Gastrocnemius medialis (tissue), 4 donors: ENCODE data around the gene RSPRY1. TPM values are rescaled to one million over a fixed set of nuclear protein-coding genes. Genes with fewer than 3 reads are reported as not detected.

Source experiments
- ATAC-seq, 2 donors: fragments of 150-250 bp; one replicate each; pipeline ENCODE4 v1.9.1; 2016
- DNase-seq, 2 donors: peaks; one replicate each; pipeline ENCODE4 v3.0.0-alpha.2; 2019
- H3K27ac ChIP-seq, 4 donors: fragments of 200-600 bp; sonication (generic); 1 replicate in 1 of 4; 2 replicates in 3 of 4; pipeline ENCODE4 v1.5.1; 2016 to 2018; ENCODE audit warnings: mild to moderate bottlenecking in 2 of 4, moderate library complexity in 1 of 4
- H3K27me3 ChIP-seq, 3 donors: fragments of 200-600 bp; sonication (generic) in 2 of 3; 1 replicate in 1 of 3; 2 replicates in 2 of 3; pipeline versions ENCODE4 v1.5.1 to v1.6.0; 2016 to 2019; ENCODE audit warnings: mild to moderate bottlenecking in 1 of 3, moderate library complexity in 1 of 3
- H3K36me3 ChIP-seq, 2 donors: fragments of 200-600 bp; sonication (generic) in 1 of 2; one replicate each; pipeline ENCODE4 v1.5.1; 2017 to 2018
- H3K4me1 ChIP-seq, 2 donors: fragments of 200-600 bp; sonication (generic) in 1 of 2; one replicate each; pipeline ENCODE4 v1.5.1; 2016 to 2017; ENCODE audit warnings: mild to moderate bottlenecking in 2 of 2
- H3K4me3 ChIP-seq, 4 donors: fragments of 200-600 bp; sonication (generic) in 3 of 4; 1 replicate in 1 of 4; 2 replicates in 3 of 4; pipeline ENCODE4 v1.5.1; 2016 to 2019; ENCODE audit warnings: mild to moderate bottlenecking in 2 of 4
- H3K9me3 ChIP-seq, 3 donors: fragments of 200-600 bp; sonication (generic) in 2 of 3; 1 replicate in 1 of 3; 2 replicates in 2 of 3; pipeline ENCODE4 v1.5.1; 2016 to 2019
- CTCF ChIP-seq, 5 experiments: fragments of 450-650 bp in 3 of 5; fragments of 200-600 bp in 2 of 5; sonication (generic) in 2 of 5; IDR thresholded peaks in 4 of 5; conservative IDR thresholded peaks in 1 of 5; 1 replicate in 4 of 5; 2 replicates in 1 of 5; pipeline ENCODE4 v1.5.1; 2016 to 2019; ENCODE audit warnings: antibody characterized with exemption in 5 of 5, mild to moderate bottlenecking in 3 of 5, moderate library complexity in 3 of 5
- POLR2A ChIP-seq, 2 donors: fragments of 450-650 bp; IDR thresholded peaks; one replicate each; pipeline ENCODE4 v1.6.1; 2017; ENCODE audit warnings: antibody characterized with exemption in 2 of 2, mild to moderate bottlenecking in 2 of 2, moderate library complexity in 2 of 2
- in situ Hi-C, 4 donors: fragments of 200-750 bp; cut with MboI; loops; one replicate each; pipeline versions ENCODE4 v1.15.0 to v1.8.0; 2017; ENCODE audit warnings: low sequenced_read_pairs in 4 of 4
- intact Hi-C: fragments of 100-400 bp; cut with DNase I; formaldehyde crosslinking; loops from one replicate; pipeline ENCODE4 v1.15.1; 2023; ENCODE audit warnings: low total_unique reads
- total RNA-seq, 4 donors: library from RNA; depleted of rRNA; stranded (reverse); fragments of >200 nt; gene quantifications; one replicate each; pipeline versions ENCODE4 v1.1.0 to v1.2.3, GENCODE V29; 2016

Gene RSPRY1
- total RNA-seq, 4 donors from 2014 or later, result 15.4 to 24.1 (median 20.7) TPM

- DNase-seq (no peak), ATAC-seq (no peak)
- intact Hi-C loops, result no loop called here
- TF ChIP-seq POLR2A (IDR thresholded peaks at IDR 0.05), result no peak
- TF ChIP-seq CTCF (IDR thresholded peaks at IDR 0.05 in 4 of 5, conservative IDR thresholded peaks at IDR 0.05 in 1 of 5), result no peak
- Histone ChIP-seq H3K27me3 (no peaks in the 10 kb centered on the region), H3K27ac (peak overlapping the region in 3 of 4 donors; percentile 2 to 23 (median 19)), H3K36me3 (peaks cover 0 to 16% of the 10 kb centered on the region in 2 donors), H3K4me1 (peaks cover 15 to 27% of the 10 kb centered on the region in 2 donors), H3K9me3 (no peaks in the 10 kb centered on the region), H3K4me3 (no peak overlapping the region)
- in situ Hi-C loops, result no loop called here
Observed at GRCh38 chr16:57148481-57148880, 37.6 kb upstream of the RSPRY1 start.

- Histone ChIP-seq H3K27me3 (no peaks in the 10 kb centered on the region), H3K36me3 (peaks cover 0 to 25% of the 10 kb centered on the region in 2 donors), H3K27ac (peak overlapping the region in 1 of 4 donors; percentile 19), H3K9me3 (no peaks in the 10 kb centered on the region), H3K4me3 (no peak overlapping the region), H3K4me1 (peaks cover 15 to 24% of the 10 kb centered on the region in 2 donors)
- intact Hi-C loops, result no loop called here
- TF ChIP-seq CTCF (IDR thresholded peaks at IDR 0.05 in 4 of 5, conservative IDR thresholded peaks at IDR 0.05 in 1 of 5), result no peak
- in situ Hi-C loops, result no loop called here
- no peak for DNase-seq
- no peak for ATAC-seq
Observed at GRCh38 chr16:57149391-57149790, 36.7 kb upstream of the RSPRY1 start.

- H3K27me3 ChIP-seq, result no peaks in the 10 kb centered on the region
- in situ Hi-C loops (no loop called here), intact Hi-C loops (no loop called here)
- ATAC-seq, result no peak
- H3K4me1 ChIP-seq, result peaks cover 15 to 24% of the 10 kb centered on the region in 2 donors
- H3K27ac ChIP-seq, result no peak overlapping the region
- no peak overlapping the region for H3K4me3 ChIP-seq
- peaks cover 0 to 29% of the 10 kb centered on the region in 2 donors for H3K36me3 ChIP-seq
- no peaks in the 10 kb centered on the region for H3K9me3 ChIP-seq
- no peak for DNase-seq
- no peak for TF ChIP-seq POLR2A (IDR thresholded peaks at IDR 0.05)
- no peak for TF ChIP-seq CTCF (IDR thresholded peaks at IDR 0.05 in 4 of 5, conservative IDR thresholded peaks at IDR 0.05 in 1 of 5)
Observed at GRCh38 chr16:57150682-57151330, 35.3 kb upstream of the RSPRY1 start.

GRCh38 chr16:57151369-57151768, 34.8 kb upstream of the RSPRY1 start:
- ATAC-seq (no peak), DNase-seq (no peak)
- Histone ChIP-seq H3K36me3 (peaks cover 0 to 34% of the 10 kb centered on the region in 2 donors), H3K4me1 (peaks cover 15 to 24% of the 10 kb centered on the region in 2 donors), H3K27me3 (no peaks in the 10 kb centered on the region), H3K9me3 (no peaks in the 10 kb centered on the region), H3K4me3 (no peak overlapping the region), H3K27ac (no peak overlapping the region)
- intact Hi-C loops, result no loop called here
- TF ChIP-seq POLR2A (IDR thresholded peaks at IDR 0.05) (no peak), CTCF (IDR thresholded peaks at IDR 0.05 in 4 of 5, conservative IDR thresholded peaks at IDR 0.05 in 1 of 5) (no peak)
- in situ Hi-C loops, result no loop called here
